Fibroblast of mammary gland (primary cell): ENCODE data around the gene SMAP1.

Experiments used
- DNase-seq: peaks from one replicate; pipeline ENCODE4 v3.0.0-alpha.2; 2010; ENCODE audit warnings: low read depth
- H3K4me3 ChIP-seq: 2 replicates; pipeline ENCODE4 v1.5.1; 2011; ENCODE audit warnings: low read depth, mild to moderate bottlenecking, low read length, moderate library complexity; ENCODE audit not compliant: control insufficient read depth
- CTCF ChIP-seq: conservative IDR thresholded peaks from 2 replicates; pipeline ENCODE4 v1.5.1; 2011; ENCODE audit warnings: low read depth, low read length, inconsistent platforms; ENCODE audit not compliant: control insufficient read depth, insufficient read depth

SMAP1 gene

GRCh38 chr6:70823651-70824050 lies 156.0 kb downstream of the SMAP1 start:
- TF ChIP-seq CTCF, result no peak
- no peak overlapping the region for H3K4me3 ChIP-seq

GRCh38 chr6:70831427-70831826 lies 163.7 kb downstream of the SMAP1 start:
- DNase-seq, result no peak
- H3K4me3 ChIP-seq, result no peak overlapping the region
- TF ChIP-seq CTCF, result no peak

More at GRCh38 chr6:70823651-70824050, 156.0 kb downstream of the SMAP1 start:
- no peak for DNase-seq

GRCh38 chr6:70834520-70834919 lies 166.8 kb downstream of the SMAP1 start:
- TF ChIP-seq CTCF, result no peak
- no peak overlapping the region for H3K4me3 ChIP-seq
- DNase-seq, result peak; percentile 12

- no peak for TF ChIP-seq CTCF
- no peak for DNase-seq
- no peak overlapping the region for H3K4me3 ChIP-seq
Measured at GRCh38 chr6:70838907-70839285, 171.2 kb downstream of the SMAP1 start.

GRCh38 chr6:70839286-70840266 lies 171.9 kb downstream of the SMAP1 start:
- no peak for DNase-seq
- H3K4me3 ChIP-seq, result no peak overlapping the region
- no peak for TF ChIP-seq CTCF

GRCh38 chr6:70841112-70841511 lies 173.4 kb downstream of the SMAP1 start:
- DNase-seq, result no peak
- no peak for TF ChIP-seq CTCF
- no peak overlapping the region for H3K4me3 ChIP-seq

- H3K4me3 ChIP-seq, result no peak overlapping the region
- DNase-seq, result no peak
- no peak for TF ChIP-seq CTCF
Measured at GRCh38 chr6:70842541-70842940, 174.9 kb downstream of the SMAP1 start.
